Keratinocyte (primary cell): ENCODE results near the gene NPHP1. TPM values are rescaled to one million over a fixed set of nuclear protein-coding genes. Genes with fewer than 3 reads are reported as not detected.
"Not testable (repeated sequence)": the region's sequence is repeated elsewhere in the genome, so short reads cannot be mapped to it uniquely, and the experiment has no call there.

Experiments used
- DNase-seq: peaks from one replicate; pipeline ENCODE4 v3.0.0-alpha.2; 2011; ENCODE audit warnings: low read depth, missing footprints, low spot score
- FAIRE-seq: peaks from 2 replicates; lab custom pipeline; 2011; peaks lifted over from hg19 to GRCh38; lab: Jason Lieb, UNC
- H2AFZ ChIP-seq: 2 replicates; pipeline ENCODE4 v1.6.0; 2012; ENCODE audit warnings: low read length, control low read depth, inconsistent platforms; ENCODE audit not compliant: control insufficient read depth
- H3K27ac ChIP-seq: 2 replicates; pipeline ENCODE4 v1.5.1; 2011; ENCODE audit warnings: low read length; ENCODE audit not compliant: control insufficient read depth, insufficient read depth
- H3K27me3 ChIP-seq: 3 replicates; pipeline ENCODE4 v1.6.0; 2011; ENCODE audit warnings: low read length; ENCODE audit not compliant: control insufficient read depth, insufficient read depth; ENCODE audit errors: extremely low read depth
- H3K36me3 ChIP-seq, 2 experiments: 2 replicates in 1 of 2; 3 replicates in 1 of 2; pipeline ENCODE4 v1.5.1; 2011; ENCODE audit warnings: low read length in 2 of 2, mild to moderate bottlenecking in 1 of 2; ENCODE audit not compliant: control insufficient read depth in 2 of 2, insufficient read depth in 2 of 2; ENCODE audit errors: extremely low read depth in 1 of 2
- H3K4me1 ChIP-seq: 3 replicates; pipeline ENCODE4 v1.5.1; 2011; ENCODE audit warnings: low read length; ENCODE audit not compliant: control insufficient read depth, insufficient read depth; ENCODE audit errors: extremely low read depth
- H3K4me2 ChIP-seq: 3 replicates; pipeline ENCODE4 v1.6.0; 2011; ENCODE audit warnings: low read depth, low read length; ENCODE audit not compliant: control insufficient read depth, insufficient read depth; ENCODE audit errors: extremely low read depth
- H3K4me3 ChIP-seq, 3 experiments: fragments of 200-600 bp in 1 of 3; sonication (generic) in 1 of 3; 2 replicates in 2 of 3; 3 replicates in 1 of 3; pipeline ENCODE4 v1.5.1; 2011 to 2016; ENCODE audit warnings: low read length in 3 of 3, mild to moderate bottlenecking in 3 of 3, control low read depth in 2 of 3, inconsistent platforms in 1 of 3, low read depth in 1 of 3, mixed read lengths in 1 of 3, mixed run types in 1 of 3, moderate library complexity in 1 of 3; ENCODE audit not compliant: control insufficient read depth in 2 of 3, insufficient read depth in 2 of 3; ENCODE audit errors: extremely low read depth in 1 of 3
- H3K79me2 ChIP-seq: 2 replicates; pipeline ENCODE4 v1.6.0; 2012; ENCODE audit warnings: low read length; ENCODE audit not compliant: control insufficient read depth, insufficient read depth
- H3K9ac ChIP-seq: 3 replicates; pipeline ENCODE4 v1.6.0; 2011; ENCODE audit warnings: low read length; ENCODE audit not compliant: control insufficient read depth, insufficient read depth; ENCODE audit errors: extremely low read depth
- H3K9me1 ChIP-seq: 3 replicates; pipeline ENCODE4 v1.6.0; 2011; ENCODE audit warnings: low read length; ENCODE audit not compliant: control insufficient read depth, insufficient read depth; ENCODE audit errors: extremely low read depth
- H3K9me3 ChIP-seq: 2 replicates; pipeline ENCODE4 v1.5.1; 2012; ENCODE audit warnings: low read depth, low read length; ENCODE audit not compliant: control insufficient read depth
- H4K20me1 ChIP-seq: 3 replicates; pipeline ENCODE4 v1.6.0; 2011; ENCODE audit warnings: low read length; ENCODE audit not compliant: control insufficient read depth, insufficient read depth; ENCODE audit errors: extremely low read depth
- CTCF ChIP-seq, 3 experiments: IDR thresholded peaks in 1 of 3; conservative IDR thresholded peaks in 1 of 3; optimal IDR thresholded peaks in 1 of 3; 2 replicates in 2 of 3; 3 replicates in 1 of 3; pipeline versions ENCODE3 to v1.5.1; 2011; ENCODE audit warnings: low read length in 3 of 3, mild to moderate bottlenecking in 3 of 3, moderate library complexity in 2 of 3, control low read depth in 1 of 3, inconsistent platforms in 1 of 3; ENCODE audit not compliant: insufficient read depth in 2 of 3; ENCODE audit errors: extremely low read depth in 1 of 3
- EZH2 ChIP-seq: IDR thresholded peaks from one replicate; pipeline ENCODE4 v1.6.1; 2012; ENCODE audit warnings: inconsistent platforms, mild to moderate bottlenecking, low read length, moderate library complexity
- dilution Hi-C: fragments of 300-500 bp; cut with MboI; formaldehyde crosslinking; loops from one replicate; pipeline ENCODE4 v1.7.0; 2020; ENCODE audit warnings: low sequenced_read_pairs; ENCODE audit not compliant: extremely low pct_ligation_motif_present
- polyA plus RNA-seq, 5 experiments: library from polyadenylated mRNA; depleted of rRNA in 3 of 5; stranded (reverse) in 3 of 5; stranded (forward) in 1 of 5; unstranded in 1 of 5; fragments of >200 nt; gene quantifications; 1 replicate in 1 of 5; 2 replicates in 3 of 5; 3 replicates in 1 of 5; pipeline versions ENCODE4 v1.2.1 to v1.2.3, GENCODE V29; 2011 to 2012; ENCODE audit warnings: missing spikeins in 2 of 5, low read depth in 1 of 5, low replicate concordance in 1 of 5

NPHP1 gene
- polyA plus RNA-seq, 1 donor (not counting 4 experiments of a cell fraction or from before 2014, with no cell fraction given): 8.1 TPM

GRCh38 chr2:110198016-110198415, 6.8 kb downstream of the NPHP1 start:
- Histone ChIP-seq H3K4me1 (no peaks in the 10 kb centered on the region), H3K9me3 (no peaks in the 10 kb centered on the region), H3K9me1 (no peaks in the 10 kb centered on the region), H3K4me2 (no peak overlapping the region), H2AFZ (no peak overlapping the region), H3K79me2 (no peaks in the 10 kb centered on the region), H3K9ac (no peak overlapping the region), H3K27ac (no peak overlapping the region), H4K20me1 (no peaks in the 10 kb centered on the region), H3K4me3 (no peak overlapping the region), H3K36me3 (no peaks in the 10 kb centered on the region), H3K27me3 (no peaks in the 10 kb centered on the region)
- FAIRE-seq (no peak), DNase-seq (no peak)
- TF ChIP-seq EZH2 (no peak), CTCF (optimal IDR thresholded peaks at IDR 0.05 in 1 of 3, IDR thresholded peaks at IDR 0.05 in 1 of 3, conservative IDR thresholded peaks at IDR 0.05 in 1 of 3; ENCODE audit: extremely low read depth in 1 of 3, insufficient read depth in 2 of 3, low read length in 3 of 3) (no peak)
- dilution Hi-C loops: no loop called here

DNA sequence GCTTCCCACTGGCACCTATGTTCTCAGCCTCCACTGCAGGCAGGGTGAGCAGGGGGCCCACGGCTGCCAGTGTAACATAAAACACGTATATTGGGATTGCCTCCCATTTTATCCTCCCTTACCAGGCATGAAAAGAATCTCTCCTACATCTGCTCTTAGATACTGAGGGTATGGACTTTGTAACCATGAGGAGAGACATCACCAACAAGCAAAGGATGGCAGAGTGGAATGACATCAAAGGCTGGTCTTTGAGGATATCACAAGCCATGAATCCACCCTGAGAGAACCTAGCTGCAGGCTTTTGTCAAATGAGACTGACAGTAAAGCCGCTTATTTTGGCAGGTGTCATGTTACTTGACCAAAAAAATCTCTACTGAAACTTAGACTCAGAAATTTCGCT, 7.4 kb downstream of the NPHP1 start:
- Histone ChIP-seq H4K20me1 (no peaks in the 10 kb centered on the region), H3K9me1 (no peaks in the 10 kb centered on the region), H3K9ac (no peak overlapping the region), H3K4me3 (no peak overlapping the region), H3K79me2 (no peaks in the 10 kb centered on the region), H3K36me3 (no peaks in the 10 kb centered on the region), H3K9me3 (no peaks in the 10 kb centered on the region), H3K27ac (no peak overlapping the region), H3K4me1 (no peaks in the 10 kb centered on the region), H3K4me2 (no peak overlapping the region), H2AFZ (no peak overlapping the region), H3K27me3 (no peaks in the 10 kb centered on the region)
- FAIRE-seq (no peak), DNase-seq (no peak)
- no peak for TF ChIP-seq EZH2
- TF ChIP-seq CTCF (optimal IDR thresholded peaks at IDR 0.05 in 1 of 3, IDR thresholded peaks at IDR 0.05 in 1 of 3, conservative IDR thresholded peaks at IDR 0.05 in 1 of 3; ENCODE audit: extremely low read depth in 1 of 3, insufficient read depth in 2 of 3, low read length in 3 of 3): no peak
- dilution Hi-C loops: no loop called here

DNA sequence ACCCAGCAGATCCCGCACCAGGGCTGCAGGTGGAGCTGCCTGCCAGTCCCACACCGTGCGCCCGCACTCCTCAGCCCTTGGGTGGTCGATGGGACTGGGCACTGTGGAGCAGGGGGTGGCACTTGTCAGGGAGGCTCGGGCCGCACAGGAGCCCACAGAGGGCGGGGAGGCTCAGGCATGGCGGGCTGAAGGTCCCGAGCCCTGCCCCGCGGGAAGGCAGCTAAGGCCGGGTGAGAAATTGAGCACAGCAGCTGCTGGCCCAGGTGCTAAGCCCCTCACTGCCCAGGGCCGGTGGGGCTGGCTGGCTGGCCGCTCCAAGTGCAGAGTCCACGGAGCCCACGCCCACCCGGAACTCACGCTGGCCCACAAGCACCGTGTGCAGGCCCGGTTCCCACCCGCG, 14.6 kb downstream of the NPHP1 start:
- FAIRE-seq, H3K27me3 ChIP-seq, H3K9ac ChIP-seq, H3K4me3 ChIP-seq, dilution Hi-C loops, H4K20me1 ChIP-seq, H3K79me2 ChIP-seq, H3K27ac ChIP-seq, H3K36me3 ChIP-seq, H2AFZ ChIP-seq, DNase-seq, H3K4me1 ChIP-seq, H3K9me3 ChIP-seq, H3K4me2 ChIP-seq, H3K9me1 ChIP-seq: not testable (repeated sequence)
